Neural crest cell (in vitro differentiated cells): ENCODE results near the gene CXCR5. TPM values are rescaled to one million over a fixed set of nuclear protein-coding genes. Genes with fewer than 3 reads are reported as not detected.
A peak's percentile ranks its signal among the peaks of the same experiment; 100 is the strongest.

ENCODE experiments used
- DNase-seq: peaks from one replicate; pipeline ENCODE4 v3.0.0; 2021; ENCODE audit warnings: low read depth, mixed read lengths, low spot score
- H3K27ac Mint-ChIP-seq: one replicate; pipeline ENCODE4 v1.8.0; 2021; ENCODE audit warnings: mild to moderate bottlenecking, mixed read lengths; ENCODE audit not compliant: unreplicated experiment
- H3K27me3 Mint-ChIP-seq: 2 replicates; pipeline ENCODE4 v1.8.0; 2021; ENCODE audit warnings: low read depth, mild to moderate bottlenecking, mixed read lengths
- H3K36me3 Mint-ChIP-seq: 2 replicates; pipeline ENCODE4 v1.8.0; 2021; ENCODE audit warnings: low read depth, mild to moderate bottlenecking, mixed read lengths
- H3K4me1 Mint-ChIP-seq: 2 replicates; pipeline ENCODE4 v1.8.0; 2021; ENCODE audit warnings: mixed read lengths
- H3K4me3 Mint-ChIP-seq: one replicate; pipeline ENCODE4 v1.8.0; 2021; ENCODE audit warnings: mild to moderate bottlenecking, mixed read lengths
- H3K9me3 Mint-ChIP-seq: 2 replicates; pipeline ENCODE4 v1.8.0; 2021; ENCODE audit warnings: mixed read lengths
- total RNA-seq: library from RNA; stranded (reverse); gene quantifications from 2 replicates; pipeline ENCODE4 v1.2.1, GENCODE V29; 2021
- TF ChIP-seq, protein P1 (sequence below): fragments of 200-600 bp; sonication (generic); conservative IDR thresholded peaks from 2 replicates; pipeline ENCODE4 v1.5.0; 2021; ENCODE audit warnings: antibody characterized with exemption, mild to moderate bottlenecking

CXCR5 gene
- total RNA-seq, 1 donor from 2014 or later: not detected

GRCh38 chr11:118930094-118930712 is 46.5 kb downstream of the CXCR5 start:
- no peaks in the 10 kb centered on the region for H3K36me3 Mint-ChIP-seq
- H3K27ac Mint-ChIP-seq: no peak overlapping the region
- peaks cover 48% of the 10 kb centered on the region for H3K4me1 Mint-ChIP-seq
- no peaks in the 10 kb centered on the region for H3K9me3 Mint-ChIP-seq
- TF ChIP-seq, protein P1, sequence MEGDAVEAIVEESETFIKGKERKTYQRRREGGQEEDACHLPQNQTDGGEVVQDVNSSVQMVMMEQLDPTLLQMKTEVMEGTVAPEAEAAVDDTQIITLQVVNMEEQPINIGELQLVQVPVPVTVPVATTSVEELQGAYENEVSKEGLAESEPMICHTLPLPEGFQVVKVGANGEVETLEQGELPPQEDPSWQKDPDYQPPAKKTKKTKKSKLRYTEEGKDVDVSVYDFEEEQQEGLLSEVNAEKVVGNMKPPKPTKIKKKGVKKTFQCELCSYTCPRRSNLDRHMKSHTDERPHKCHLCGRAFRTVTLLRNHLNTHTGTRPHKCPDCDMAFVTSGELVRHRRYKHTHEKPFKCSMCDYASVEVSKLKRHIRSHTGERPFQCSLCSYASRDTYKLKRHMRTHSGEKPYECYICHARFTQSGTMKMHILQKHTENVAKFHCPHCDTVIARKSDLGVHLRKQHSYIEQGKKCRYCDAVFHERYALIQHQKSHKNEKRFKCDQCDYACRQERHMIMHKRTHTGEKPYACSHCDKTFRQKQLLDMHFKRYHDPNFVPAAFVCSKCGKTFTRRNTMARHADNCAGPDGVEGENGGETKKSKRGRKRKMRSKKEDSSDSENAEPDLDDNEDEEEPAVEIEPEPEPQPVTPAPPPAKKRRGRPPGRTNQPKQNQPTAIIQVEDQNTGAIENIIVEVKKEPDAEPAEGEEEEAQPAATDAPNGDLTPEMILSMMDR: peak; percentile 94
- peaks cover 13% of the 10 kb centered on the region for H3K27me3 Mint-ChIP-seq
- peak; percentile 82 for DNase-seq
- peak overlapping the region; percentile 99 for H3K4me3 Mint-ChIP-seq

GRCh38 chr11:118931571-118931970 is 47.9 kb downstream of the CXCR5 start:
- Mint-ChIP-seq H3K27me3 (peaks cover 13% of the 10 kb centered on the region), H3K36me3 (no peaks in the 10 kb centered on the region), H3K4me3 (peak overlapping the region; percentile 99), H3K27ac (no peak overlapping the region), H3K9me3 (no peaks in the 10 kb centered on the region), H3K4me1 (peaks cover 41% of the 10 kb centered on the region)
- DNase-seq: no peak
- TF ChIP-seq, protein P1: no peak

DNA sequence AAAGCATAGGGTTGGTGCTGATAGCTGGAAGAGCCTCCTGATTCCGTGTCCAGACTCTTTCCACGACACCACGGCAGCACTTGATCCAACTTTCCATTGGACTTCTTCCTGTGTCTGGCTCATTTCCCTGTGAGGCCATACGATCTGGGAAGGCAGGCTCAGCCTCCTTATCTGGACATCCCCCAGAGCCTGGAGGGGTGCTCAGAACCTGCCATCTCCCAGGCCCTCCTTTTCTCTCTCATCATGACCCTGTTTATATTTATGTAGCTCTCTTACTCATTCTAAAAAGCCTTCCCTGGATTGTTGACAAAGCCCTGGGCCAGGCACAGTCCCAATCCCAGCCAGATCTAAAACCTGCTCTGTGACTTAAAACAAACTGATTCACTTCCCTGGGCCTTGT is 49.8 kb downstream of the CXCR5 start:
- no peaks in the 10 kb centered on the region for H3K9me3 Mint-ChIP-seq
- no peak overlapping the region for H3K4me3 Mint-ChIP-seq
- peaks cover 26% of the 10 kb centered on the region for H3K4me1 Mint-ChIP-seq
- TF ChIP-seq, protein P1: no peak
- no peaks in the 10 kb centered on the region for H3K36me3 Mint-ChIP-seq
- H3K27ac Mint-ChIP-seq: no peak overlapping the region
- H3K27me3 Mint-ChIP-seq: peaks cover 13% of the 10 kb centered on the region
- no peak for DNase-seq

- Mint-ChIP-seq H3K27ac (no peak overlapping the region), H3K9me3 (no peaks in the 10 kb centered on the region)
Measured at GRCh38 chr11:118935376-118935775, 51.7 kb downstream of the CXCR5 start.

GRCh38 chr11:118938491-118939403 is 55.1 kb downstream of the CXCR5 start:
- H3K27ac Mint-ChIP-seq: peak overlapping the region; percentile 75
- peaks cover 21% of the 10 kb centered on the region for H3K4me1 Mint-ChIP-seq
- H3K36me3 Mint-ChIP-seq: no peaks in the 10 kb centered on the region
- H3K27me3 Mint-ChIP-seq: no peaks in the 10 kb centered on the region
- no peak overlapping the region for H3K4me3 Mint-ChIP-seq
- TF ChIP-seq, protein P1: no peak
- DNase-seq: no peak
- H3K9me3 Mint-ChIP-seq: no peaks in the 10 kb centered on the region

More at GRCh38 chr11:118935376-118935775, 51.7 kb downstream of the CXCR5 start:
- Mint-ChIP-seq H3K4me3 (no peak overlapping the region), H3K27me3 (peaks cover 11% of the 10 kb centered on the region), H3K4me1 (peaks cover 30% of the 10 kb centered on the region), H3K36me3 (no peaks in the 10 kb centered on the region)
- DNase-seq: no peak
- TF ChIP-seq, protein P1: no peak
